Gastrocnemius medialis (tissue), 4 donors: ENCODE results near the gene NBPF3.

ENCODE experiments used
- CTCF ChIP-seq, 5 experiments: fragments of 450-650 bp in 3 of 5; fragments of 200-600 bp in 2 of 5; sonication (generic) in 2 of 5; IDR thresholded peaks in 4 of 5; conservative IDR thresholded peaks in 1 of 5; 1 replicate in 4 of 5; 2 replicates in 1 of 5; pipeline ENCODE4 v1.5.1; 2016 to 2019; ENCODE audit warnings: antibody characterized with exemption in 5 of 5, mild to moderate bottlenecking in 3 of 5, moderate library complexity in 3 of 5
- POLR2A ChIP-seq, 2 donors: fragments of 450-650 bp; IDR thresholded peaks; one replicate each; pipeline ENCODE4 v1.6.1; 2017; ENCODE audit warnings: antibody characterized with exemption in 2 of 2, mild to moderate bottlenecking in 2 of 2, moderate library complexity in 2 of 2

- TF ChIP-seq CTCF (IDR thresholded peaks at IDR 0.05 in 4 of 5, conservative IDR thresholded peaks at IDR 0.05 in 1 of 5): no peak
- no peak for TF ChIP-seq POLR2A (IDR thresholded peaks at IDR 0.05)
Measured at GRCh38 chr1:21530368-21531016, 90.6 kb downstream of the NBPF3 start.
